ENCODE measurements around the gene TMEM255A. TPM values are rescaled to one million over a fixed set of nuclear protein-coding genes. Genes with fewer than 3 reads are reported as not detected.

TMEM255A gene
- total RNA-seq, 1 donor from 2014 or later: 3.5 TPM

DNA sequence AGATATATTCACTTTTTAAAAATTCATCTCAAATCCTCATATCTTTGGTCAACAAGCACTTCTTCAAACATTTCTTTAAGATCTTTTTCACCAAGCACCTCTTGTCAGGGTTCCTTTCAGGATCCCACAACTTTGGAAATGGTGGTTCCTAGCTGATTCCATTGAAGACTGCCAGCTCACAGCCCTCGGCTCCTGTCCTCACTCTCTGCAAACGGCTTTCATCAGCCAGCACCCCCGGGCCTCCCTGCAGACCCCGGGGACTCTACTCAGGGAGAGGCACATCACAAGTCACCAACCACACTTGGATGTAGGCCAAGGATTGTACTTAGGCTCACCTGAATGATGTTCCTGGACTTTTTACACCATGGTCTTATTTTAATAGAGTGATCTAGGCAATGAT lies 40.7 kb downstream of the TMEM255A start:
- Mint-ChIP-seq H3K27ac (no peak overlapping the region), H3K9me3 (no peaks in the 10 kb centered on the region), H3K27me3 (ENCODE audit: insufficient read depth, low read depth) (no peaks in the 10 kb centered on the region), H3K4me1 (peaks cover 7% of the 10 kb centered on the region), H3K36me3 (no peaks in the 10 kb centered on the region), H3K4me3 (no peak overlapping the region)
- no peak overlapping the region for H3K9ac ChIP-seq
- no peaks in the 10 kb centered on the region for H3F3A ChIP-seq (ENCODE audit: low read depth)
- no peaks in the 10 kb centered on the region for H3K9me3 ChIP-seq (ENCODE audit: low read depth)
- H3K36me3 ChIP-seq: no peaks in the 10 kb centered on the region
- H3K27me3 ChIP-seq: no peaks in the 10 kb centered on the region
- H2AFZ ChIP-seq (replicated peaks): no peak overlapping the region
- no peaks in the 10 kb centered on the region for H3K79me2 ChIP-seq (ENCODE audit: low read depth)
- no peak for TF ChIP-seq EZH2phosphoT487 (IDR thresholded peaks at IDR 0.05)
- TF ChIP-seq, protein P1, sequence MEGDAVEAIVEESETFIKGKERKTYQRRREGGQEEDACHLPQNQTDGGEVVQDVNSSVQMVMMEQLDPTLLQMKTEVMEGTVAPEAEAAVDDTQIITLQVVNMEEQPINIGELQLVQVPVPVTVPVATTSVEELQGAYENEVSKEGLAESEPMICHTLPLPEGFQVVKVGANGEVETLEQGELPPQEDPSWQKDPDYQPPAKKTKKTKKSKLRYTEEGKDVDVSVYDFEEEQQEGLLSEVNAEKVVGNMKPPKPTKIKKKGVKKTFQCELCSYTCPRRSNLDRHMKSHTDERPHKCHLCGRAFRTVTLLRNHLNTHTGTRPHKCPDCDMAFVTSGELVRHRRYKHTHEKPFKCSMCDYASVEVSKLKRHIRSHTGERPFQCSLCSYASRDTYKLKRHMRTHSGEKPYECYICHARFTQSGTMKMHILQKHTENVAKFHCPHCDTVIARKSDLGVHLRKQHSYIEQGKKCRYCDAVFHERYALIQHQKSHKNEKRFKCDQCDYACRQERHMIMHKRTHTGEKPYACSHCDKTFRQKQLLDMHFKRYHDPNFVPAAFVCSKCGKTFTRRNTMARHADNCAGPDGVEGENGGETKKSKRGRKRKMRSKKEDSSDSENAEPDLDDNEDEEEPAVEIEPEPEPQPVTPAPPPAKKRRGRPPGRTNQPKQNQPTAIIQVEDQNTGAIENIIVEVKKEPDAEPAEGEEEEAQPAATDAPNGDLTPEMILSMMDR (IDR thresholded peaks at IDR 0.05): no peak
- TF ChIP-seq EZH2 (IDR thresholded peaks at IDR 0.05): no peak
- no peak overlapping the region for H3K4me3 ChIP-seq
- no peak for DNase-seq (ENCODE audit: low spot score)
- no peak overlapping the region for H3K4me2 ChIP-seq
- H4K20me1 ChIP-seq (ENCODE audit: low read depth): no peaks in the 10 kb centered on the region
- no peak overlapping the region for H3K27ac ChIP-seq
- H3K4me1 ChIP-seq: no peaks in the 10 kb centered on the region

DNA sequence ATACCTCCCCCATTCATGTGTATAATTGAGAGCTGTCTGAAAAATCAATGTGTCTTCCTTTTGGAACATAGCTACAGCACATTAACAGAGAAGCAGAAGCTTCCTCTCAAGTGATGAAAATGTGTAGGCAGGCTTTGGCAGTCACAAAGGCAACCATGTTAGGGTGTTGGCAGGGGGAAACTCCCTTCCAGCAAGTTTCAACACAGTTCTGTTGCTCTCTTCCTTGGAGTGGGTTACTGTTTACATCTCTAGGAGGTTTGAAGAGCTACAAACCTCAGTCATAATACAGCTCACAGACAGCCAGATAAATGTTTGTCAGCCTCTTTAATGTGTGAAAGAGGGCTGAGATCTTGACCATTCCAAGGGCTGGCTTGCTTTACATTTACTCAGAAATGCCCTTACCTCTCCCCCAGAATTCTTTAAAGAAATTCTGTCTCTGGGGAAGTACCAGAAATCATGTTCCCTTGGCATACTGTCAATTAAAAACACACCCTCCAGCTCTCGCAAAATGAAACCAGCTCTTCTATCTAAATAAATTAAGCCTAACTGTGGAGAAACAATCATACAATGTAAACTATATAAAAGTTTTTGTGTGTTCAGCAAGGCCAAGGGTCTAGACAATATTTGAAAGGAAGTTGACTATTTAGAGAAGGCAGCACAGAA lies 41.8 kb downstream of the TMEM255A start:
- no peaks in the 10 kb centered on the region for H3K9me3 Mint-ChIP-seq
- H4K20me1 ChIP-seq (ENCODE audit: low read depth): no peaks in the 10 kb centered on the region
- H3K4me1 ChIP-seq: no peaks in the 10 kb centered on the region
- H3K36me3 Mint-ChIP-seq: no peaks in the 10 kb centered on the region
- H3K27ac ChIP-seq: no peak overlapping the region
- no peaks in the 10 kb centered on the region for H3K36me3 ChIP-seq
- no peaks in the 10 kb centered on the region for H3K4me1 Mint-ChIP-seq
- H2AFZ ChIP-seq (replicated peaks): no peak overlapping the region
- H3K9ac ChIP-seq: no peak overlapping the region
- H3K4me2 ChIP-seq: no peak overlapping the region
- H3K27me3 ChIP-seq: no peaks in the 10 kb centered on the region
- H3K4me3 Mint-ChIP-seq: no peak overlapping the region
- no peaks in the 10 kb centered on the region for H3K79me2 ChIP-seq (ENCODE audit: low read depth)
- no peak overlapping the region for H3K4me3 ChIP-seq
- H3K9me3 ChIP-seq (ENCODE audit: low read depth): no peaks in the 10 kb centered on the region
- no peaks in the 10 kb centered on the region for H3K27me3 Mint-ChIP-seq (ENCODE audit: insufficient read depth, low read depth)
- no peak for DNase-seq (ENCODE audit: low spot score)
- no peak for TF ChIP-seq EZH2 (IDR thresholded peaks at IDR 0.05)
- no peak for TF ChIP-seq EZH2phosphoT487 (IDR thresholded peaks at IDR 0.05)
- TF ChIP-seq, protein P1 (IDR thresholded peaks at IDR 0.05): no peak
- H3K27ac Mint-ChIP-seq: no peak overlapping the region
- no peaks in the 10 kb centered on the region for H3F3A ChIP-seq (ENCODE audit: low read depth)

DNA sequence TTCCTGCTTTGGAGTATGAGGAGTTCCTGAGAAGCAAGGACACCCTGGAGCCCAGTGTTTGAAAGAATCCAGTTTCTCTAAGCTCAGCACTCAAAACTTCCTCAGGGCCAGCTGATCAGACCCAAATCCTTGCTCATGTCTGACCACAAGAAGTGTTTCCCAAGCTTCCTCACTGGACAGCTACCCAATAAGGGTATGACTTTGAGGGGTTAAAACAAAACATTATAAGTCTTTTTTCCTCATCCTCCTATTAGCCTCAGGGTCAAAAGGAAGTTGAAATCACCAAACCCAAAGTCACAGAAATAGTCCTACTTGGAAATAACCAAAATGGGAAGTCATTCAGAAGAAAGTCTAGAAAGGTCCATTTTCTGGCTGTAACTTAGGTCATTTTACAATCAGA lies 46.9 kb downstream of the TMEM255A start:
- no peak for DNase-seq (ENCODE audit: low spot score)
- no peak overlapping the region for H2AFZ ChIP-seq (replicated peaks)
- Mint-ChIP-seq H3K9me3 (no peaks in the 10 kb centered on the region), H3K36me3 (no peaks in the 10 kb centered on the region), H3K27me3 (ENCODE audit: insufficient read depth, low read depth) (no peaks in the 10 kb centered on the region), H3K4me3 (no peak overlapping the region), H3K27ac (no peak overlapping the region), H3K4me1 (peaks cover 18% of the 10 kb centered on the region)
- H3K4me3 ChIP-seq: no peak overlapping the region
- H3K27ac ChIP-seq: no peak overlapping the region
- H3K9me3 ChIP-seq (ENCODE audit: low read depth): no peaks in the 10 kb centered on the region
- no peaks in the 10 kb centered on the region for H3K27me3 ChIP-seq
- H3K36me3 ChIP-seq: no peaks in the 10 kb centered on the region
- no peak for TF ChIP-seq EZH2phosphoT487 (IDR thresholded peaks at IDR 0.05)
- TF ChIP-seq, protein P1 (IDR thresholded peaks at IDR 0.05): no peak
- no peak for TF ChIP-seq EZH2 (IDR thresholded peaks at IDR 0.05)
- H3K4me1 ChIP-seq: no peaks in the 10 kb centered on the region
- H3K9ac ChIP-seq: no peak overlapping the region
- no peaks in the 10 kb centered on the region for H4K20me1 ChIP-seq (ENCODE audit: low read depth)
- no peaks in the 10 kb centered on the region for H3F3A ChIP-seq (ENCODE audit: low read depth)
- no peak overlapping the region for H3K4me2 ChIP-seq
- H3K79me2 ChIP-seq (ENCODE audit: low read depth): no peaks in the 10 kb centered on the region

Data from neural progenitor cell (in vitro differentiated cells).